Activated CD8-positive, alpha-beta memory T cell treated with anti-CD3 and anti-CD28 coated beads, Interleukin-2, amount 50 U/mL, for 1 hour (primary cell): ENCODE results near the gene CCDC144A.
"Not testable (repeated sequence)": the region's sequence is repeated elsewhere in the genome, so short reads cannot be mapped to it uniquely, and the experiment has no call there.

Experiments used
- DNase-seq: peaks from one replicate; pipeline ENCODE4 v3.0.0-alpha.2; 2020; ENCODE audit errors: extremely low read depth

CCDC144A gene

GRCh38 chr17:16820161-16820877 lies 130.3 kb downstream of the CCDC144A start:
- no peak for DNase-seq

GRCh38 chr17:16820979-16821543 lies 131.0 kb downstream of the CCDC144A start:
- no peak for DNase-seq

- DNase-seq = not testable (repeated sequence)
Observed at GRCh38 chr17:16822133-16822532, 132.1 kb downstream of the CCDC144A start.

- not testable (repeated sequence) for DNase-seq
Observed at GRCh38 chr17:16823768-16824406, 133.8 kb downstream of the CCDC144A start.
